ENCODE data around the gene ACSL1. TPM values are rescaled to one million over a fixed set of nuclear protein-coding genes. Genes with fewer than 3 reads are reported as not detected.

Gene ACSL1
- total RNA-seq, 1 experiment from 2014 or later: 20.0 TPM

- H3F3A ChIP-seq (ENCODE audit: low read length, unreplicated experiment): no peaks in the 10 kb centered on the region
- TF ChIP-seq EZH2 (IDR thresholded peaks at IDR 0.05; ENCODE audit: low read length, unreplicated experiment): no peak
- TF ChIP-seq EZH2phosphoT487 (IDR thresholded peaks at IDR 0.05; ENCODE audit: borderline replicate concordance, low read length): no peak
- no peaks in the 10 kb centered on the region for H3K27me3 ChIP-seq (ENCODE audit: low read length)
- ATAC-seq (no peak), DNase-seq (no peak)
- H4K20me1 ChIP-seq (ENCODE audit: low read length): no peaks in the 10 kb centered on the region
- H3K4me2 ChIP-seq (ENCODE audit: low read length): no peak overlapping the region
- H3K9me2 ChIP-seq (replicated peaks; ENCODE audit: low read length): no peaks in the 10 kb centered on the region
- no TSS peak for BruUV-seq (replicated peaks)
- intact Hi-C loops (cut with micrococcal nuclease): no loop called here
- CTCF ChIA-PET: no interaction called here
- no peaks in the 10 kb centered on the region for H3K9me3 ChIP-seq (ENCODE audit: low read length)
- no peaks in the 10 kb centered on the region for H3K4me1 ChIP-seq (ENCODE audit: insufficient read depth, low read length)
- H3K4me3 ChIP-seq (ENCODE audit: low read length): no peak overlapping the region
- POLR2A ChIA-PET (ENCODE audit: unreplicated experiment): no interaction called here
- no peaks in the 10 kb centered on the region; the same call in 1 of the 2 replicates for H3K79me2 ChIP-seq (ENCODE audit: low read length)
- H3K27ac ChIP-seq (ENCODE audit: low read length): no peak overlapping the region
- H3K9ac ChIP-seq (ENCODE audit: low read length): no peak overlapping the region
- peaks cover 20% of the 10 kb centered on the region for H3K36me3 ChIP-seq (ENCODE audit: low read depth, low read length)
- no peak overlapping the region for H2AFZ ChIP-seq (ENCODE audit: low read length)
Measured at GRCh38 chr4:184719407-184719806, 106.4 kb downstream of the ACSL1 start.

DNA sequence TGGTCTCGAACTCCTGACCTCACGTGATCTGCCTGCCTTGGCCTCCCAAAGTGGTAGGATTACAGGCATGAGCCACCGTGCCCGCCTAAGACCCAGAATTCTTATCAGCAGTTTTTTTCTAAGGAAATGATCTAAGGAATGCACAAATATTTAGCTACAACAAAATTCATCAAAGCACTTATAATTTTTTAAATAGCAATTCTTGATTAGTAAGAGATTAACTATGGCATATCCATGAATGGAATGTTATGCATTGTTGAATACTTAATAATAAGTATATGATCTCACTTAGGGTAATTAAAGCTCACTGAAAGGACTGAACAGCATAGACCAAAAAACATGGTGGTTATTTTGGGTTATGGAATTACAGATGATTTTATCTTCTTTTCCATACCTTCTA, 110.2 kb downstream of the ACSL1 start:
- no peak overlapping the region for H3K4me3 ChIP-seq (ENCODE audit: low read length)
- no peak for TF ChIP-seq CTCF (conservative IDR thresholded peaks at IDR 0.05; ENCODE audit: low read depth, low read length)
- no peak for TF ChIP-seq EZH2phosphoT487 (IDR thresholded peaks at IDR 0.05; ENCODE audit: borderline replicate concordance, low read length)
- no peak for TF ChIP-seq EZH2 (IDR thresholded peaks at IDR 0.05; ENCODE audit: low read length, unreplicated experiment)
- BruUV-seq (replicated peaks): no TSS peak
- H3K36me3 ChIP-seq (ENCODE audit: low read depth, low read length): peaks cover 14% of the 10 kb centered on the region
- intact Hi-C loops (cut with micrococcal nuclease): no loop called here
- H3K4me2 ChIP-seq (ENCODE audit: low read length): no peak overlapping the region
- no peak overlapping the region for H3K27ac ChIP-seq (ENCODE audit: low read length)
- H3K9me2 ChIP-seq (replicated peaks; ENCODE audit: low read length): no peaks in the 10 kb centered on the region
- no peaks in the 10 kb centered on the region for H3K27me3 ChIP-seq (ENCODE audit: low read length)
- H3F3A ChIP-seq (ENCODE audit: low read length, unreplicated experiment): no peaks in the 10 kb centered on the region
- ATAC-seq: no peak
- H4K20me1 ChIP-seq (ENCODE audit: low read length): no peaks in the 10 kb centered on the region
- H3K9me3 ChIP-seq (ENCODE audit: low read length): no peaks in the 10 kb centered on the region
- ChIA-PET CTCF (no interaction called here), POLR2A (ENCODE audit: unreplicated experiment) (no interaction called here)
- no peaks in the 10 kb centered on the region for H3K4me1 ChIP-seq (ENCODE audit: insufficient read depth, low read length)
- no peak for DNase-seq
- H2AFZ ChIP-seq (ENCODE audit: low read length): no peak overlapping the region
- H3K9ac ChIP-seq (ENCODE audit: low read length): no peak overlapping the region
- no peaks in the 10 kb centered on the region for H3K79me2 ChIP-seq (ENCODE audit: low read length)

GRCh38 chr4:184713887-184714286, 111.9 kb downstream of the ACSL1 start:
- no peaks in the 10 kb centered on the region for H3K9me3 ChIP-seq (ENCODE audit: low read length)
- ATAC-seq (no peak), DNase-seq (no peak)
- H2AFZ ChIP-seq (ENCODE audit: low read length): no peak overlapping the region
- H3K27me3 ChIP-seq (ENCODE audit: low read length): no peaks in the 10 kb centered on the region
- H3K27ac ChIP-seq (ENCODE audit: low read length): no peak overlapping the region
- intact Hi-C loops (cut with micrococcal nuclease): no loop called here
- no peaks in the 10 kb centered on the region for H3K4me1 ChIP-seq (ENCODE audit: insufficient read depth, low read length)
- H3K79me2 ChIP-seq (ENCODE audit: low read length): no peaks in the 10 kb centered on the region
- no peaks in the 10 kb centered on the region for H3K9me2 ChIP-seq (replicated peaks; ENCODE audit: low read length)
- ChIA-PET CTCF (no interaction called here), POLR2A (ENCODE audit: unreplicated experiment) (no interaction called here)
- no peaks in the 10 kb centered on the region for H3F3A ChIP-seq (ENCODE audit: low read length, unreplicated experiment)
- BruUV-seq (replicated peaks): no TSS peak
- H3K4me2 ChIP-seq (ENCODE audit: low read length): no peak overlapping the region
- H3K9ac ChIP-seq (ENCODE audit: low read length): no peak overlapping the region
- H4K20me1 ChIP-seq (ENCODE audit: low read length): no peaks in the 10 kb centered on the region
- peaks cover 16% of the 10 kb centered on the region for H3K36me3 ChIP-seq (ENCODE audit: low read depth, low read length)
- no peak overlapping the region for H3K4me3 ChIP-seq (ENCODE audit: low read length)
- TF ChIP-seq EZH2 (IDR thresholded peaks at IDR 0.05; ENCODE audit: low read length, unreplicated experiment) (no peak), EZH2phosphoT487 (IDR thresholded peaks at IDR 0.05; ENCODE audit: borderline replicate concordance, low read length) (no peak), CTCF (conservative IDR thresholded peaks at IDR 0.05; ENCODE audit: low read depth, low read length) (no peak)
